Amygdala (tissue), 56 donors: ENCODE measurements around the gene TNFRSF4.

Experiments used
- DNase-seq, 56 donors: peaks; one replicate each; lab custom pipeline; 2025; lab: John Stamatoyannopoulos, UW

The TNFRSF4 gene

GRCh38 chr1:1173061-1173792 is 40.7 kb downstream of the TNFRSF4 start:
- DNase-seq: no peak

DNA sequence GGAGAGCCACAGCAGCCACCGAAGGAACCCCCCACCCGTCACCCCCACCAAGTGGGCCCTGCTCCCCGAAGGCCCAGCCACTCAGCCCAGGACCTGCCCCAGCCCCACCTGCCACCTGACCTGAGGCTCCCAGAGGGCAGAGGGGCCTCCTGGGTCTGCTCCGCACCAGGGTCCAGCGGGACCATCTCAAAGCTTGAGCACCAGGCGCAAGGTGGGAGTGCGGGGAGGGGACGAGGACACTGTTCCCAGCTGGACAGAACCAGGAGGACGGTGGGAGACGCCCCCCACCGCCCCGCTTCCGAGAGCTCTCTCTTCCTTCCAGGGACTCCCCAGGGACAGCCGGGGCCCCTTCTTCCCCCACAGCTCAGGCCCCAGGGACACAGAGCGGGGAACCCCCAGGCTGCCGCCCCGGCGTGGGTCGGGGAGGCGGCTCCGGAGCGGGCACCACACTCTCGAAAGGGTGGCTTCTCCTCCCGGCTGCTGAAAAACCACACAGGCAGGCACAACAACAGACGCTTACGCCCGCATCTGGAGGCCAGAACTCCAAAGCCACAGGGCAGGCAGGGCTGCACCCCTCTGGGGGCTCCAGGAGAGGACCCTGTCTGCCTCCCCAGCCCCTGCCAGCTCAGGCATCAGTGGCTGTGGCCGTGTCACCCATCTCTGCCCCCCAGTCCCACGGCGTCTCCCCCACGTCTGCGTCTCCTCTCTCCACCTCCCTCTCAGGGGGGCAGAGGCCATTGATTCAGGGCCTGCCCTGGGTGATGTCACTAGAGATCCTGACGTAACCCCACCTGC is 42.2 kb downstream of the TNFRSF4 start:
- DNase-seq: no peak

- no peak for DNase-seq
These were observed 42.8 kb downstream of the TNFRSF4 start for GRCh38 chr1:1171161-1171545.

DNA sequence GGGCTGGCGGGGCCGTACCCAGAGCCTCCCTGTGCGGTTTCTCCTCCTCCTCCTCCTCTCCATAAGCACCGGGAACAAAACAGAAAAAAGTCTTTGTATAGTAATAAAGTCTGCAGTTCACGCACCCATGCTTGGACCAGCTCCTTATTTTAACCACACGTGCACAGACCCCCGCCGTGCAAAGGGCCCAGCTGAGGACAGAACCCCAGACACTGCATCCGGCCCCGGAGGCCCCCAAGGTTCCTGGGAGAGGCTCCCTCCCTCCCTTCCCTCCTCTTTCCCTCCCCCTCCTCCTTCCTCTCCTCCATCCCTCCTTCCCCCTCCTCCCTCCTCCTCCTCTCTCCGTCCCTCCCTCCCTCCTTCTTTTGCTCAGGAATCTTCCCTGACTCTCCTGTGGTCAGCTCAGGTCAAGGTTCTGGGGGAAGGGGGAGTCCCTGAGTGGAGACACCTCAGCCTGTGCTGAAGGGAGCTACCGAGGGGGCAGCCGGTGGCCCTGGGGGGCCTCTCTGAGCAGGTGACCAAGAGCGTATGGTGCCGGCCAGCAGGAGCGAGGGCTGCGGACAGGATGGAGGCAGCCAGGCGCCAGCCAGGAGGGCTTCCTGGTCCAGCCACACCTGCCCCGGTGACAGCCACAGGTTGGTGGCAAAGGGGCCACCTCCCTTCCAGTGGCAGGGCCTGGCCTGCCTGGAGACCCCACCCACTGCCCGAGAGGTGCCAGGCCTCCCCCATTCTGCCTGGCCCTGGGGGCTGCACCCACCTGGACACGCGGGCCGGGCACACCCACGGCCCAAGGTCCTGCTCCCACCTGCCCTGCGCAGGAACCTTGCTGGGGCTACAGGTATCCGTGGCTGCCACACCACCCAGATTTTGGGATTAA is 43.5 kb downstream of the TNFRSF4 start:
- no peak for DNase-seq

DNA sequence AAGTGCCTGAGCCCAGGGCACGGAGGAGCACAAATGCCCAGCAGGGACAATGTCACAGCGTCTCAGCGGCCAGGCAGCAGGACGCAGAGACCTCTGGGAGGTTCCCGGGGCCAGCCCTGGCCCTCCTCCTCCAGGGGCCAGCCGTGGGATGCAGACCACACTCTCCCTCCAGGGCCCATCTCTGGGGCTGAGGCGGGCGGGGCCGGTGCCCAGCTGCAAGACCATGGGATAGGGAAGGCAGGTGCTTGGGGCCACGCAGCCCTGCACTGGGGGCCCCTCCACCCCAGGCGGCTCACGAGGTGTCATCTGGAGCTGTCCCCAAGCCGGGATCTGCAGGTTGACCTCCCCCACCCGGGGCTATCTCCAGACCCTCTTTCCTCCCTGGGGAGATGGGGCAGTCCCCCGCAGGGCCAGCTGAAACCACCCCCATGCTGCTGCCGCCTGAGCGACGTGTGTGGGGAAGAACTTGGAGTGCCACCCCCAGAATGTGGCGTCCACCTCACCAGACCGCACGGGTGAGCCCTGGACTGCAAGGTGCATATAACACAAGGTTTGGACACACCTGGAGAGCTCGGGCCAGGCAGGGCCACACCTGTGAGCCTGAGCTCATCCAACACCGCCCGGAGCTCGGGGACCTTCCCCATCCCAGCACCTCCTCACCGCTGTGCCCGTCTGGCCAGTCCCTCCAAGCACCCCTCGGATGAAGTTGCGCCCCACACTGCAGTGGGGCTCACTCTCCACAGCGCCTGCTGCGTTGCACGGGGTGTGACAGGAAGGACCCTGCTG is 44.3 kb downstream of the TNFRSF4 start:
- DNase-seq: no peak

DNA sequence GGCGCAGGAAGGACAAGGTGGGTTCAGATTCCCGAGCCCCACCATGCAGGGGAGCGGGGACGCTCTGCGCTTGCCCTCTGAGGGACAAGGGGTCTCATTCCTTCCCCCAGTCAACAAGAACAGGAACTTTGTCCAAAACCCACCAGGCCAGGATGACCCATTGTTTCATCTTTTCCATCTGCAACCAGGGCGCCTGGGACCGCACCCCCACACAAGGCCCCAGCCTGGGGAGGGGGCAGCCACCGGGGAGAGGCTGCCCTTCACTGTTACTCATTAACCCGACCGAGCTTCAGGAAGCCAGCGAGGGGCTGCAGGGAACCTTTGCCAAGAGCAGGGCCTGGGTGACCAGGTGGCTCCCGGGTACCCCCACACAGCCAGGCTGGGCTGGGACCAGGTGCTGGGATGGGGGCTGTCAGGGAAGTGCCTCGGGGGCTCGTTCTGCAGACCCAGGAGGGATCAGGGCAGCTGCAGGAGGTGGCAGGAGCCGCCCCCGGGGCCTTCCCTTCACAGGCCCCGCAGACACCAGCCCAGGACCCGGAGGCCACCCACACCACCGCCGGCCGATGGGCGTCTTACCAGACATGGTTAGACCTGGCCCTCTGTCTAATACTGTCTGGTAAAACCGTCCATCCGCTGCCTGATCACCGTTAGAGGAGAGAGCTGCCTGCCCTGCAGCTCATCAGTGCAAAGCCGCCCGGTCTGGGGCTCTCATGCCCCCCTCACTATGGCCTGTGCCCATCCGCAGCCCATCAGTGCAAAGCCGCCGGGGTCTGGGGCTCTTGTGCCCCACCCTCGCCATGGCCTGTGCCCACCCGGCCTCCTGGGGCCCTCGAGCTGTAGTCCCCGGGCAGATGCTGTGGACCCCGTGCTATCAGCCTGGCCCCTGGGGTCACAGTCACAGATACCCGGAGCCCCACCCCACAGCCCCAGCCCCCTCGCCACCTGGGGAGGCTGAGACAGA is 45.2 kb downstream of the TNFRSF4 start:
- DNase-seq: no peak

DNA sequence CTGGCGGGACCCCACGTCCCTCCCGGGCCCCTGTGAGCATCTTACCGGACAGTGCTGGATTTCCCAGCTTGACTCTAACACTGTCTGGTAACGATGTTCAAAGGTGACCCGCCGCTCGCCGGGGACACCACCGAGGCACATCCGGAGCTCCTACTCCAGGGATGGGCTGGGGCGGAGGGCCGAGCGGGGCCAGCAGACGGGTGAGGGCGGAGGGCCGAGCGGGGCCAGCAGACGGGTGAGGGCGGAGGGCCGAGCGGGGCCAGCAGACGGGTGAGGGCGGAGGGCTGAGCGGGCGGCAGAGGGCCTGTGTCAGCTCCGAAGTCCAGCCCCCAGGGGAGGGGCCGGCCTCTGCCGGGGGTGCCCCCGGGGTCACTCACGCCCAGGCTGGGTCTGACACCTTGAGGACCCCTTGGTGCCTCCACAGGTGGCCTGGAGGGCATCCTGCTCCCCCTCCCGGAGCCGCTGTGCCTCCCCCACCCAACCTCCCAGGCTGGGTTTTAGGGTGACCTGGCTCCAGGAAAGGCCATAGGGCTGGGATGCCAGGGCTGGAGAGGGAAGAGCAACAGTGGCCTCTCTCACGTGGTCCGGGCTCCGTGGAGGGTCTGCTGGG is 46.0 kb downstream of the TNFRSF4 start:
- DNase-seq: no peak

GRCh38 chr1:1167398-1167821 is 46.5 kb downstream of the TNFRSF4 start:
- no peak for DNase-seq

DNA sequence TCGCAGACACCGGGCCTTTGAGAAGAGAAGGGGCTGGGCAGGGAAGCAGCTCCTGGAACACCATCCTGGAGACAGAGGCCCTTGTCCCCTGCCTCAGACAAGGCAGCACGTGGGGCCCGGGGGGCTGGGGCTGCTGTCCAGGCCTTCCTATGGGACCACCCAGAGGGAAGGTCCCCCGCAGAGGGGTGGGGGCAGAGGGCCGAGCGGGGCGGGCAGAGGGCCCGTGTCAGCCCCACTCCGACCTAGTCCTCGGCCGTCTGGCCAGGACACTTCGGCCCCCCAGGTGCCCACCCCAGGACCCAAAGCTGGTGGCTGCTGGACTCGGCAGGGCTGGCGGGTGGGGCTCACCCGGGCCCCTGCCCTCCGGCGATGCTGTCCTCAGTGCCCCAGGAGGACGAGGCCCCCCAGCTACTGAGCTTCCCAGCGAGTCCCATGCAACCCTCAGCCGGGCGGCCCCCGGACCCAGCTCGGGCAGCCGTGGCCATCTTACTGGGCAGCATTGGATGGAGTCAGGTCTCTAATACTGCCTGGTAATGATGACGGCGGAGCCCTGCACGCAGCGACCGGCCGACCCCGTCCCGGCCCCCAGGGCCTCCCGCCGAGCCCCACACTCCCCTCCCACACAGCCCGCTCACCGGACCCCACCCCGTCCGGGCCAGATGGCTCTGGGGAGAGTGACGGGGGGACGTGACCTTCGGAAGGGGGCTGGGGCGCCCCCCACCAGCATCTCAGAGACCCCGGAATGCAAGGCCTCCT is 47.1 kb downstream of the TNFRSF4 start:
- DNase-seq: no peak

- no peak for DNase-seq
These were observed 48.0 kb downstream of the TNFRSF4 start for GRCh38 chr1:1165900-1166421.

GRCh38 chr1:1165485-1165884 is 48.5 kb downstream of the TNFRSF4 start:
- no peak for DNase-seq

GRCh38 chr1:1164701-1165451 is 49.1 kb downstream of the TNFRSF4 start:
- DNase-seq: no peak

- no peak for DNase-seq
These were observed 49.6 kb downstream of the TNFRSF4 start for GRCh38 chr1:1164361-1164700.

DNA sequence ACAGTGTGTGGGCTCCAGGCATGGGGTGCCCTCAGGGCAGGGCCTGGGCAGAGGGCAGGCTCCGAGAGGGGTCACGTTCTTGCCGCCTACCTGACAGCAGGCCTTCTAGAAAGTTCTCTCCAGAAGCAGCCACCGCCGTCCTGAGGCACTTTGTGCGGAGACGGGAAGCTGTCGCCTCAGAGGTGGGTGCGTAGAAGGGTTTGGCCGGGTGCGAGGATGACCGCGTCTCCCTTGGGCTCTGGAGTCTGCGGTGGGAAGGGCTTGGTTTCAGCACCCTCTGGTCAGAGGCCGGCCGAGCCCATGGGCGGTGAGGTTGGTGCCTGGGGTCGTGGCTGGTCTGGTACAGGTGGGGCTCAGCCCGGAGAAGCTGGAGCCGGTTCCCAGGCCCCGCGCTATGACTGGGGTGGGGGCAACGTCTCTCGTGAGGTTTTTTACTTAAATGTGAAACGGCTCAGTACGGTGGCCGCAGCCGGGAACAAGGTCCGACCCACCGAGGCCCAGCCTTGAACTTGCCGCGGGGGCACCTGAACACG is 50.3 kb downstream of the TNFRSF4 start:
- no peak for DNase-seq

GRCh38 chr1:1162597-1163537 is 51.1 kb downstream of the TNFRSF4 start:
- DNase-seq: no peak

- no peak for DNase-seq
These were observed 52.3 kb downstream of the TNFRSF4 start for GRCh38 chr1:1161683-1162079.
